HepG2 (cell line): Measurements from ENCODE around the gene FNDC3A. TPM values are rescaled to one million over a fixed set of nuclear protein-coding genes. Genes with fewer than 3 reads are reported as not detected.

Experiments used
- ATAC-seq: fragments of 200-7000 bp; cut with Tn5 transposase; 3 replicates; pipeline ENCODE4 v1.9.1; 2020; ENCODE audit warnings: mild to moderate bottlenecking, moderate library complexity
- BruUV-seq: library from RNA; stranded (reverse); fragments of 400-500 nt; replicated peaks from 2 replicates; lab custom pipeline; 2021; lab: Mats Ljungman, UMichigan
- CTCF ChIA-PET: fragments of 300-600 bp; formaldehyde crosslinking; extraction: SDS; loops from one replicate; lab custom pipeline; 2021; ENCODE audit warnings: low total read pairs, inconsistent platforms, low intra/inter-chr PET ratio; lab: Yijun Ruan, JAX
- POLR2A ChIA-PET: fragments of 350-600 bp; sonication (Branson Sonifier 250); formaldehyde crosslinking; loops from one replicate; lab custom pipeline; 2020; ENCODE audit warnings: antibody characterized with exemption, inconsistent platforms; lab: Yijun Ruan, JAX
- DNase-seq: peaks from one replicate; pipeline ENCODE4 v3.0.0-alpha.2; 2015; ENCODE audit warnings: low spot score
- FAIRE-seq: peaks from 3 replicates; lab custom pipeline; 2011; peaks lifted over from hg19 to GRCh38; lab: Jason Lieb, UNC
- H2AFZ ChIP-seq: one replicate; pipeline ENCODE4 v1.6.1; 2011; ENCODE audit warnings: low read length, inconsistent platforms
- H3K27ac ChIP-seq: fragments of 300-600 bp; 3 replicates; pipeline ENCODE4 v1.8.0; 2011; ENCODE audit warnings: mixed run types, mild to moderate bottlenecking, mixed read lengths, low read length, inconsistent platforms; ENCODE audit not compliant: insufficient read depth; ENCODE audit errors: extremely low read length
- H3K27me3 ChIP-seq, 2 experiments: fragments of 200-600 bp in 1 of 2; 2 replicates in 1 of 2; 3 replicates in 1 of 2; pipeline versions ENCODE4 v1.6.0 to v1.8.0; 2011; ENCODE audit warnings: low read length in 2 of 2, mild to moderate bottlenecking in 2 of 2, moderate library complexity in 2 of 2, inconsistent platforms in 1 of 2; ENCODE audit not compliant: insufficient read depth in 2 of 2, control insufficient read depth in 1 of 2
- H3K36me3 ChIP-seq, 2 experiments: fragments of 200-600 bp in 1 of 2; replicated peaks in 1 of 2; 2 replicates in 1 of 2; 3 replicates in 1 of 2; pipeline versions ENCODE4 v1.5.1 to v1.8.0; 2011; ENCODE audit warnings: low read length in 2 of 2, inconsistent platforms in 1 of 2; ENCODE audit not compliant: insufficient read depth in 2 of 2, control insufficient read depth in 1 of 2
- H3K4me1 ChIP-seq: 2 replicates; pipeline ENCODE4 v1.5.1; 2012; ENCODE audit warnings: low read length, inconsistent platforms; ENCODE audit not compliant: insufficient read depth
- H3K4me2 ChIP-seq: 2 replicates; pipeline ENCODE4 v1.6.0; 2011; ENCODE audit warnings: low read depth, low read length, inconsistent platforms
- H3K4me3 ChIP-seq, 3 experiments: fragments of 200-600 bp in 1 of 3; sonication (generic), shearing (Covaris generic) in 1 of 3; replicated peaks in 1 of 3; 2 replicates each; pipeline ENCODE4 v1.5.1; 2011 to 2016; ENCODE audit warnings: low read length in 3 of 3, inconsistent platforms in 2 of 3, low read depth in 2 of 3, mild to moderate bottlenecking in 2 of 3, control low read depth in 1 of 3, mixed read lengths in 1 of 3; ENCODE audit not compliant: insufficient read depth in 1 of 3
- H3K79me2 ChIP-seq: one replicate; pipeline ENCODE4 v1.6.1; 2011; ENCODE audit warnings: low read length, inconsistent platforms; ENCODE audit not compliant: insufficient read depth
- H3K9ac ChIP-seq: 2 replicates; pipeline ENCODE4 v1.6.0; 2011; ENCODE audit warnings: mild to moderate bottlenecking, low read depth, low read length, inconsistent platforms; ENCODE audit not compliant: insufficient read depth
- H3K9me3 ChIP-seq: 2 replicates; pipeline ENCODE4 v1.5.1; 2012; ENCODE audit warnings: mild to moderate bottlenecking, low read length
- H4K20me1 ChIP-seq: 2 replicates; pipeline ENCODE4 v1.6.0; 2011; ENCODE audit warnings: inconsistent platforms, mild to moderate bottlenecking, low read length, moderate library complexity; ENCODE audit not compliant: insufficient read depth
- ATF7 ChIP-seq, 2 experiments: fragments of 450-650 bp in 1 of 2; sonication (generic) in 1 of 2; formaldehyde crosslinking in 1 of 2; IDR thresholded peaks; 2 replicates each; pipeline versions ENCODE4 v1.4.0 to v1.6.1; 2016 to 2020; ENCODE audit warnings: antibody characterized with exemption in 1 of 2, mild to moderate bottlenecking in 1 of 2, missing genetic modification reagents in 1 of 2
- EEA1 ChIP-seq: sonication (generic); formaldehyde crosslinking; IDR thresholded peaks from 2 replicates; pipeline ENCODE4 v1.5.1; 2020; ENCODE audit warnings: mild to moderate bottlenecking, missing genetic modification reagents, borderline replicate concordance
- RAD21 ChIP-seq: fragments of 450-650 bp; formaldehyde crosslinking; IDR thresholded peaks from 2 replicates; pipeline ENCODE4 v1.5.0; 2020; ENCODE audit warnings: mild to moderate bottlenecking
- SMARCC2 ChIP-seq: fragments of 450-650 bp; IDR thresholded peaks from 2 replicates; pipeline ENCODE4 v1.6.1; 2017; ENCODE audit warnings: antibody characterized with exemption, mild to moderate bottlenecking
- TCF12 ChIP-seq, 2 experiments: fragments of 450-650 bp in 1 of 2; sonication (generic) in 1 of 2; formaldehyde crosslinking in 1 of 2; IDR thresholded peaks; 2 replicates each; pipeline versions ENCODE4 v1.6.1 to v1.8.0; 2017 to 2022; ENCODE audit warnings: antibody characterized with exemption in 1 of 2, mild to moderate bottlenecking in 1 of 2, missing genetic modification reagents in 1 of 2, moderate library complexity in 1 of 2
- ZNF335 ChIP-seq: sonication (generic); formaldehyde crosslinking; IDR thresholded peaks from 2 replicates; pipeline ENCODE4 v1.4.0; 2020; ENCODE audit warnings: missing genetic modification reagents
- WGBS: methylation state at CpG from one replicate; pipeline ENCODE4 v1.1.6; 2017; ENCODE audit warnings: low lambda C conversion rate; 5-methylcytosine and 5-hydroxymethylcytosine counted together
- in situ Hi-C: cut with HindIII; loops from 2 replicates; pipeline ENCODE4 v1.10.0; 2017; ENCODE audit warnings: low pct_unique_long_range_greater_than_20kb; ENCODE audit not compliant: extremely low pct_ligation_motif_present
- intact Hi-C: fragments of 100-400 bp; cut with micrococcal nuclease; formaldehyde crosslinking; loops from one replicate; pipeline ENCODE4 v1.10.0; 2022; ENCODE audit not compliant: unreplicated experiment
- polyA plus RNA-seq, 8 experiments: library from polyadenylated mRNA; depleted of rRNA in 3 of 8; stranded (reverse) in 7 of 8; unstranded in 1 of 8; fragments of >200 nt; fragmentation: Illumina TruSeq in 4 of 8; extraction: Trizol in 4 of 8; gene quantifications; 2 replicates each; pipeline versions ENCODE4 v1.2.1 to v1.2.3, GENCODE V29; 2011 to 2016; ENCODE audit warnings: low read depth in 4 of 8, missing spikeins in 1 of 8, mixed read lengths in 1 of 8; ENCODE audit not compliant: insufficient read depth in 1 of 8
- total RNA-seq, 5 experiments: library from RNA; depleted of rRNA; stranded (reverse); fragments of >200 nt; fragmentation: Illumina TruSeq; extraction: Trizol; gene quantifications; 2 replicates each; pipeline ENCODE4 v1.2.3, GENCODE V29; 2016; ENCODE audit warnings: low read depth in 1 of 5
- TF ChIP-seq, protein P1 (sequence below), 2 experiments: fragments of 450-650 bp in 1 of 2; sonication (generic) in 1 of 2; formaldehyde crosslinking in 1 of 2; IDR thresholded peaks; 2 replicates each; pipeline versions ENCODE4 v1.6.1 to v1.8.0; 2016 to 2022; ENCODE audit warnings: antibody characterized with exemption in 1 of 2, mild to moderate bottlenecking in 1 of 2, missing genetic modification reagents in 1 of 2
- TF ChIP-seq, protein P2 (sequence below): sonication (generic); formaldehyde crosslinking; IDR thresholded peaks from 2 replicates; pipeline ENCODE4 v1.4.0; 2020; ENCODE audit warnings: mild to moderate bottlenecking, missing genetic modification reagents

Gene FNDC3A
- total and polyA plus RNA-seq, 2 of the 13 experiments (the other 11 are each of a cell fraction or from before 2014, with no cell fraction given) = 36.7 to 39.3 TPM

DNA sequence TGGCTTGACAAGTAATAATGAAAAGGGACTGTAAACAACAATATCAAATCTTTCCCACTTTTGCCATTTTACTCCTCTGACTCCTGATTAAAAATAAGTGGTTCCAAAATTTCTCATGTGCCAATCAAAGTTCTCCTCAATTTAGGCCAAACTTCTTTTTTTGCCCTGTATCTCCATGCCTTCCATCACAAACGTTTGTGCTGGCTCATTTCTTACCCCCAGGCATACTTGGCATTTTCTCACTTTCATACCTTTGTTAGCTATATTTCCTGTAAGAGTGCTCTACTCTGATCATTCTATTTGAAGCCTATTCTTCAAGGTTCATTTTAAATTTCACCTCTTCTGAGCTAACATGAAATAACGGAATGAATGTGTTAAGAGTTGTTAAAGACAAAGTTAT, 10.0 kb upstream of the FNDC3A start:
- 8% methylated on average over 2 of the region's 2 CpGs for WGBS
- CTCF ChIA-PET = no interaction called here
- Histone ChIP-seq H3K9ac (no peak overlapping the region), H3K9me3 (no peaks in the 10 kb centered on the region), H2AFZ (no peak overlapping the region), H3K27ac (no peak overlapping the region), H3K36me3 (no peaks in the 10 kb centered on the region), H3K27me3 (0 out of 5 replicates have a peak, but pooled peaks cover 0 to 5% of the 10 kb centered on the region in 2 experiments), H3K4me3 (no peak overlapping the region), H3K4me1 (no peaks in the 10 kb centered on the region), H4K20me1 (no peaks in the 10 kb centered on the region), H3K4me2 (no peak overlapping the region), H3K79me2 (no peaks in the 10 kb centered on the region)
- POLR2A ChIA-PET = no interaction called here
- in situ Hi-C loops = no loop called here
- TF ChIP-seq ATF7 (IDR thresholded peaks at IDR 0.05) = no peak
- TF ChIP-seq ATF7 (CRISPR knock-in tag; IDR thresholded peaks at IDR 0.05) = no peak
- TF ChIP-seq, protein P1, sequence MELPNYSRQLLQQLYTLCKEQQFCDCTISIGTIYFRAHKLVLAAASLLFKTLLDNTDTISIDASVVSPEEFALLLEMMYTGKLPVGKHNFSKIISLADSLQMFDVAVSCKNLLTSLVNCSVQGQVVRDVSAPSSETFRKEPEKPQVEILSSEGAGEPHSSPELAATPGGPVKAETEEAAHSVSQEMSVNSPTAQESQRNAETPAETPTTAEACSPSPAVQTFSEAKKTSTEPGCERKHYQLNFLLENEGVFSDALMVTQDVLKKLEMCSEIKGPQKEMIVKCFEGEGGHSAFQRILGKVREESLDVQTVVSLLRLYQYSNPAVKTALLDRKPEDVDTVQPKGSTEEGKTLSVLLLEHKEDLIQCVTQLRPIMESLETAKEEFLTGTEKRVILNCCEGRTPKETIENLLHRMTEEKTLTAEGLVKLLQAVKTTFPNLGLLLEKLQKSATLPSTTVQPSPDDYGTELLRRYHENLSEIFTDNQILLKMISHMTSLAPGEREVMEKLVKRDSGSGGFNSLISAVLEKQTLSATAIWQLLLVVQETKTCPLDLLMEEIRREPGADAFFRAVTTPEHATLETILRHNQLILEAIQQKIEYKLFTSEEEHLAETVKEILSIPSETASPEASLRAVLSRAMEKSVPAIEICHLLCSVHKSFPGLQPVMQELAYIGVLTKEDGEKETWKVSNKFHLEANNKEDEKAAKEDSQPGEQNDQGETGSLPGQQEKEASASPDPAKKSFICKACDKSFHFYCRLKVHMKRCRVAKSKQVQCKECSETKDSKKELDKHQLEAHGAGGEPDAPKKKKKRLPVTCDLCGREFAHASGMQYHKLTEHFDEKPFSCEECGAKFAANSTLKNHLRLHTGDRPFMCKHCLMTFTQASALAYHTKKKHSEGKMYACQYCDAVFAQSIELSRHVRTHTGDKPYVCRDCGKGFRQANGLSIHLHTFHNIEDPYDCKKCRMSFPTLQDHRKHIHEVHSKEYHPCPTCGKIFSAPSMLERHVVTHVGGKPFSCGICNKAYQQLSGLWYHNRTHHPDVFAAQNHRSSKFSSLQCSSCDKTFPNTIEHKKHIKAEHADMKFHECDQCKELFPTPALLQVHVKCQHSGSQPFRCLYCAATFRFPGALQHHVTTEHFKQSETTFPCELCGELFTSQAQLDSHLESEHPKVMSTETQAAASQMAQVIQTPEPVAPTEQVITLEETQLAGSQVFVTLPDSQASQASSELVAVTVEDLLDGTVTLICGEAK (IDR thresholded peaks at IDR 0.05) = no peak
- TF ChIP-seq, protein P1 (CRISPR knock-in tag; IDR thresholded peaks at IDR 0.05) = no peak
- TF ChIP-seq SMARCC2 = no peak
- TF ChIP-seq ZNF335 (CRISPR knock-in tag) = no peak
- TF ChIP-seq TCF12 (IDR thresholded peaks at IDR 0.05) = no peak
- no peak for TF ChIP-seq TCF12 (CRISPR knock-in tag; IDR thresholded peaks at IDR 0.05)
- no peak for TF ChIP-seq RAD21
- TF ChIP-seq, protein P2, sequence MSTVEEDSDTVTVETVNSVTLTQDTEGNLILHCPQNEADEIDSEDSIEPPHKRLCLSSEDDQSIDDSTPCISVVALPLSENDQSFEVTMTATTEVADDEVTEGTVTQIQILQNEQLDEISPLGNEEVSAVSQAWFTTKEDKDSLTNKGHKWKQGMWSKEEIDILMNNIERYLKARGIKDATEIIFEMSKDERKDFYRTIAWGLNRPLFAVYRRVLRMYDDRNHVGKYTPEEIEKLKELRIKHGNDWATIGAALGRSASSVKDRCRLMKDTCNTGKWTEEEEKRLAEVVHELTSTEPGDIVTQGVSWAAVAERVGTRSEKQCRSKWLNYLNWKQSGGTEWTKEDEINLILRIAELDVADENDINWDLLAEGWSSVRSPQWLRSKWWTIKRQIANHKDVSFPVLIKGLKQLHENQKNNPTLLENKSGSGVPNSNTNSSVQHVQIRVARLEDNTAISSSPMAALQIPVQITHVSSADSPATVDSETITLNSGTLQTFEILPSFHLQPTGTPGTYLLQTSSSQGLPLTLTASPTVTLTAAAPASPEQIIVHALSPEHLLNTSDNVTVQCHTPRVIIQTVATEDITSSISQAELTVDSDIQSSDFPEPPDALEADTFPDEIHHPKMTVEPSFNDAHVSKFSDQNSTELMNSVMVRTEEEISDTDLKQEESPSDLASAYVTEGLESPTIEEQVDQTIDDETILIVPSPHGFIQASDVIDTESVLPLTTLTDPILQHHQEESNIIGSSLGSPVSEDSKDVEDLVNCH (CRISPR knock-in tag) = no peak
- TF ChIP-seq EEA1 (CRISPR knock-in tag) = no peak
- FAIRE-seq (no peak), DNase-seq (no peak), ATAC-seq (no peak)
- intact Hi-C loops = no loop called here
- no TSS peak for BruUV-seq
